Femur (tissue), 1 donor: ENCODE data around the gene CXCL8.

Experiments
- DNase-seq: peaks from one replicate; pipeline ENCODE4 v3.0.0-alpha.2; 2017

The CXCL8 gene

DNA sequence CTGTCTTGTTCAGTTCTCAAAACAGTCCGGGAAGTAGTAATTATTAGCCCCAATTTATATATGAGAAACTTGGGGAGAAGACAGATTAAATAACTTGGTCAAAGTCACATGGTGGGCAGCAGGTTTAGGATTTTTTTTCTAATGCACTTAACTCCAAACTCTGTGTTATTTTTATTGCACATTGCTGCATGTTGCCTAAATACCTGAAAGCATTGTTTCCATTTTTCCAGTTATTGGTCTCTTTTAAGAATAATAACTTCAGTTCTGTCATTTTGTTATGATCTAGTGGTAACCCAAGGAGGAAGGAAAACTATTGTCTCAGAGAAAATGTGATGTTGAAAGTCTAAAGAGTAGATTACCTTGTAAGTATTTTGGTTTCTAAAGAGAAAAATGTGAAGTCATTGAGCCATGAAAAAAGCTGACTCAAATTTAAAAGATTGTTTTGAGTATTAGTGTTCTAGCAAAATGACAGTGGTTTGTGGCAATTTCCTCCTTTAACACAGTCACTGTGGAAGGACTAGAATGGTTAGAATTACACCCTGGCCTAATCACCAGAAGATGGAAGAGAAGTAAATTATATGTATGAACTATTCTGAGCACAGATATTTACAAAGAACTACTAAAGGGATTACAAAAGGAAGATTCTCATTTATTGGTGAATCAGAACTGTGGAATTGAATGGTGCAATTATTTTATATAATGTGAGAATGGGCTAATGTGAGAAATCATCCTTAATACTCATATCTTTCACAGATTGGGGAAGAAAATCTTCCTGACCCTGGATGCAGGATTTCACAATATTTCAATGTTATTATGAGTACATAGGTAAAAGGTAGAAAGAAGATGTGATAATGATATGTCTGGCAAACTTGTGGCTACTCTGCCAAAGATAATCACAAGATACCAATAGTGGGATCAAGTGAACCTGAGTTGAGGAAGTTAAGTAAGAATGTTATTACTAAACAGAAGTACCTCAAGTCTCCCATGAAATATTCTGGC is 21.7 kb upstream of the CXCL8 start:
- DNase-seq, result no peak

DNA sequence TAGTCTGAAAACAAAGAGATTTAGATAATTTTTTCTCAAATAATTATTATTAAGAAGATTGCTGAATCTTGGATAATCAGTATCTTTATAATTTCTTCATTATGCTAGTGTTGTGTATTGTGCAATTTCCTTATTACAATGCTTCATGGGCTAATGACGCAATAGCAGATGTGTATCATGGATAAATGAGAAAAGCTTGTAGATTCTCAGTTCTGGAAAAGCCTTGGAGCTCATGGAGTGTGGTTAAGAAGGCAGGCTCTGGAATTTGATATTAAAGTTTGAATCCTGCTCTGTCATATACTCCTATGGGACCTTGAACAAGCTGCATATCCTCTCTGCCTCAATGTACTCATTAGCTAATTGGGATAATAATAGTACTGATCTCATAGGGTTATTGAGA is 18.9 kb upstream of the CXCL8 start:
- no peak for DNase-seq

DNA sequence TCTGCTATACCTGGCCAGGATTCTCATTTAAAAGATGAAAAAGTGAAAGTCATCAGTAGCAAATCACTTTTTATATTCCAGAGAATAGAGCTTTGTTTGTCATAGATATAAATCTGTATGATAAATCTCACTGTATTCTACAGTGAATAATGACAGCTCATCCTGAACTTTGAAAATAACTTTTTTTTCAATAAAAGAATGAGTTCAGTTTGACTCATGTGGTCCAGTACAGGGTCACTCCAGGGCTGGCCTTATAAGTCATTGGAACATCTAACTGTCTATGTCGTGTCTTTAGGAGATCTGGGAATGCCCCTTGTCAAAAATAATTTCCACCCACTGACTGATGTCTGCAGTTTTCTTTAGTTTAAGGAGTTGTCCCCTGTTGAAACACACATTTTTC is 18.5 kb upstream of the CXCL8 start:
- no peak for DNase-seq

DNA sequence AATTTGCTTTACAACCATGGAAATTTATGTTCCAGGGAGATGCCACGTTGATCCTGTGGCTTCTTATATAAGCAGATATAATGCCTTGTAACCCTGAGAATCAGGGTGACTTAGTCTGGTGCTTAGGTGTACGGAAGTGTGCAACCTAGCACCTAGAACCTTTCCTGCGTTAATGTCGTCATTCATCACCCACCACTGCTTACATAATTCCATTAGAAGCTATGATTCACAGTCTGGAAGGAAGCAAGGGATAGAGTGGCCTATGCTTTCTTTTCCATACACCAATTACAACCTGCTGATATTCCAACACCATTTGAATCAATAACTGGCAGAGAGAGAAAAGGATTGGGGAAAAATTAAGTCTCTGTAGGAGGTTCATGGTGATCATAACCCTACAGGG is 17.3 kb upstream of the CXCL8 start:
- DNase-seq, result no peak

DNA sequence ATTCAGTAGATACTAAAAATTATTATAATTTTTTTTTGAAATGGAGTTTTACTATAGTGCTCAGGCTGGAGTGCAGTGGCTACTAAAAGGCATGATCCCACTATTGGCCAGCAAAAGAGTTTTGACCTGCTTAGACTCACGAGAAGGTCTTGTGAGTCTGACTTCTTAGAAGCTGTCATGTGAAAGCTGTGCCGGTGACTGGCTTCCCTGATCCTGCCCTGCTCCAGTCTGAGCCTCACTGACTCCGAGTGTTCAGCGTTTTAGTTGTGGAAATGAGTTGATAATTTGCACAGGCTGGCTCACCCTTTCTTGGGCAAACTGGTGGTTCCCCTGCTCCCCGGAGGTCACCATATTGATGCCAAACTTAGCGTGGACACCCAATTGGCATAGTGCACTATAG is 16.4 kb upstream of the CXCL8 start:
- no peak for DNase-seq

DNA sequence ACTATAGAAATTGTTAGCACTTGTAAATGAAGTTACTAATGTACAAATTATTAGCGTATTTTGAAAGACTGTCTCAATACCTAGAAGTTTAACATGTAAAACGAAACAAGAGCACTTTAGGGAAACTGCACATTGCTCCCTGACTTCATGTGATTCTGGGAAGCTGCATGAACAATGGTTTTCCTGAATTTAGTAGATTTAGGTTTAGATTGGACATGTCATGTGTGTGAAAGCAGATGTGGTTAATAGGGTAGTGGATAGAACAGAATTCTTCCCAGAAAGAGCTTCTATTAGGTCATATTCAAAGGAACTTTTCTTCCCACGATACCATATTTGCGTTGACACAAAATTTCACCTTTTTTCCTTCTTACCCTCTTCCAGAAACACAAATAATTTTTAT is 14.9 kb upstream of the CXCL8 start:
- no peak for DNase-seq

DNA sequence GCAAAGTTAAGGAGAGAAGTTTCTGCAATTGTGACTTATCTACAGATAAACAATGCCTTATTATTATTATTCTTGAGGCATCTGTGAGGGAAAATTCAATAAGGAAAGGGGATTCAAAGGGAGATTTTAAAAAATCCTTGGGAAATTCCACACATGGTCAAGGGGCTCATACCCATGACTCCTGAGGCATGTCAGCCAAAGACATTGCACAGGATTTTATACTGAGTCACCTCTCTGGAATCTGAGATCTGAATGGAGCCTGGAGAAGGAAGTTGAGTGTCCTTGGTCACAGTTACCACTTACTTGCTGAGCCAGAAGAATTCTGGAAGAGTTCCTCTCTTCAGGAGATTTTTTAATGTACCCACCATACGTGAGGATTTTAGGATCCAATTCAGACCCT is 14.4 kb upstream of the CXCL8 start:
- DNase-seq, result no peak

DNA sequence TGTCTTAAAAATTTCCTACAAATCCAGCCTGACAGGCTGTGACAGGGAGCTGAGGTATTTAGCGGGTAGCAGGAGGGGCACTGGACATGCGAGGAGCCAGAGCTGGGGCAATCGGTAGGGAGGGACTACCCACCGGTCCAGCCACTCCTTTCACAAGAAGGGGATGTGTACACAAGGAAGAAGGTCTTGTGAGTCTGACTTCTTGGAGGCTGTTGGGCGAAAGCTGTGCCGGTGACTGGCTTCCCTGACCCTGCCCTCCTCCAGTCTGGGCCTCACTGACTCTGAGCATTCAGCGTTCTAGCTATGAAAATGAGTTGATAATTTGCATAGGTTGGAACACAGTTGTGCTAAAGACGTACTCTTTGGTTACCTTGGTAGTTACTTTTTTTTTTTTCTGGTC is 12.7 kb upstream of the CXCL8 start:
- no peak for DNase-seq

DNA sequence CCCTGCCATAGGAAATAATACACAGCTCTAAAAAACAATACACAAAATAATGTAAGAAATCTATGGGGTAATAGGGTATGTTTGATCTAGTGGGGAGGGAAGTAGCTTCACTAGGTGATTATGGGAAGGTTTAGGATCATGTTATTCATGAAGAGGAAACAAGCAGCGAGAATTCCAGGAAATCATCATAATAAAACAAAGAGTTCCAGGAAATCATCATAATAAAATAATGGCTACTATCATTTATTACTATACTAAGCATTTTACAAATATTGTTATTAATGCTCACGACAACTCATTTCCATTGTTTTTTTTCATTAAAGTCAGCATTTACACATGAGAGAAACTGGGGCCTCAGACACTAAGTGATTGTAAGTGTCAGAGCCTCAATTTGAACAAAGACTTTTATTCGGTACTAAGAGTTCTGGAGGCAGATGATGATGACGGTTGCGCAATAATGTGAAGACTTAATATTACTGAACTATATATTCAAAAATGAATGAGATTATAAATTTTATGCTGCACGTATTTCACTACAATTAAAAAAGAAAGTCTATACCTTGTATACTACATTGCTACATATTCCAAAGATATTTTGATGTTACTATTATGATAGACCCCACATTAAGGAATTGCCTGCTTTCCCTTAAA is 12.2 kb upstream of the CXCL8 start:
- no peak for DNase-seq

DNA sequence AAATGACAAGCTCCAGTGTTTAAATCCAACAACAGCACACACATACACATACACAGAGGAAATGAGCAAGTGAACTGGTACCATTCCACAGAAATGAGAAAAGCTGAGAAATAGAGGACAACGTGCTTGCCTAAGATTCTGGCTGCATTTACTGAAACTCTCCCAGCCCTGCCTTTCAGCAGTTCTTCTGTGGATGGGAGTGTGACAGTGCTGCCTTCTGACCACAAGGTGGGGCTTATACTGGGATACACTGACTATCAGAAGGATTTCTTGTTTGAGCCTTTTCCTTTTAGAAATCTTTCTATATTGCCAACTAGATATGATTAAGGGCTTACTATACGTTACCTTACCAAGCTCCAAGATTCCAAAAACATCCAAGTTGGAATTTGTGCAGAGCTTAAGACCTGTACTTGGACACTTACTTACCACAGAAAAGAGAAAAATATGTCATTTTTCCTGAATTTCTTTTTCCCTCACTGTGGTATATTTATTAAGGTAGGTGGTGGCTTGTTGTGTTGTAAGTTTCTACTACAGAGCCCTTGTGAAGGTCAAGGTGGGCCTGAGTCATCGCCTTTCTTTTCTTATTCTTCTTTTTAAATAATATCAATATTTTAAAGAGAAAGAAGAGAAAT is 10.7 kb upstream of the CXCL8 start:
- peak; percentile 71 for DNase-seq

DNA sequence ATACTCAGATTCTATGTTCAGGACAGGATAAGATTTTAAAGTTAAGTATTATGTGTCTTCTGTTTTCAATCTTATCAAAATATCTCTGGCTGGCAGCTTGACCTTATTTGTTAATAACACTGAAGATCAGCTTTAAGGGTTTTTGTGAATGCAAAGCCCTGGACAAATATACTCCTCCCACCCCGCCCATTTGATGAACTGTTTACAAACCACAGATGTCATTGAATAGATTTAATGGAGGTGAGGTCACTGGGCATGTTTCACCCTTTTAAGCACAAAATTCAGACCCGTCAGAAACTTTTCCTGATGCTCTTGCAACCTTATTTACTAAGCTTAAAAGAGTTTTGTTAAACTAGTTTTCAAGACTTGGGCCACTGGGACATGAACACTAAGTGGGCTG is 10.1 kb upstream of the CXCL8 start:
- no peak for DNase-seq

DNA sequence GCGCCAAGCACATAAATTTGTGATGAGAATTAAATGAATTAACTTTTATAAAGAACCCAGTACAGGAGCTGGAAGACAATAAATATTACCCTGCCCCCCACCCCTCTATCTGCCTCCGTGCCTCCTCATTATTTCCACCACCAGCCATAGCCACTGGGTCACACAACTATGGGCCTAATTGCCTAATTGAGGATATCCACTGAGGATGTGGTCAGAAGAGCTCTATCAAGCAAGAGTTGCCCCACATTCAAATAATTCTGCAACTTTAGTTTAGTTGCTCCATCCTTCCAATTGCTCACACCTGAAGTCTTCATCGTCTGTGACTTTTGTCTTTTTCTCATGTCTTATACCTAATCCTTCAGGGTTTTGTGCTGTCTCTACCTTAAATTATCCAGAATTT is 9.5 kb upstream of the CXCL8 start:
- DNase-seq, result no peak

DNA sequence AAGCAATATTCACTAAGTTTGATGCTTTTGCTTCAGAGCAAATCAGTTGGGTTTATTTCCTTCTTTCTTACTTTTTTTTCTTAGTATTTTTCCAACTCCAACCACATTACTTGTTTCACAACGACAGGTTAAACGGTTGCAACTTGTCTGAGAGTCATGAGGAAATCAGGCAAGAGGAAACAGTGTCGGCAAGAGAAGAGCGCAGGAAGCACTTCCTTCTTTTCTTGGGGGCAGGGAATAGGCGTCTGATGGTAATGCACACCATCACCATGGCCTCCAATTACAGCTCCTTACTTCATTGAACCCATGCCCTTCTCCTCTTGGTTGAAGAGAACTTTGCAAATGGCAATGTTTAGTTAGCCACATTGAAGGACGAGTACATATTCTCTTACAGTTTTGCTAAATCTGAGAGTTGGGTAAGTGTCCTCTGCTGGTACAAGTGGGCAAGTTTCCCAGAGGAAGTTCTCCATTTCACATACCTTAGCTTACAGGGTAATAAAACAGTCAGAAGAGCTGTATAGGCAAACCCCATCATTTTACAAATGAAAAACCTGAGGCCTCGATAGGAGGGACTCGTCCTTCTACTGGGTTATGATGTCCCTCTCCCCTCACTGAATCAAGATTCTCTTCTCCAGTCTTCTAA is 8.3 kb upstream of the CXCL8 start:
- DNase-seq, result peak; percentile 20

DNA sequence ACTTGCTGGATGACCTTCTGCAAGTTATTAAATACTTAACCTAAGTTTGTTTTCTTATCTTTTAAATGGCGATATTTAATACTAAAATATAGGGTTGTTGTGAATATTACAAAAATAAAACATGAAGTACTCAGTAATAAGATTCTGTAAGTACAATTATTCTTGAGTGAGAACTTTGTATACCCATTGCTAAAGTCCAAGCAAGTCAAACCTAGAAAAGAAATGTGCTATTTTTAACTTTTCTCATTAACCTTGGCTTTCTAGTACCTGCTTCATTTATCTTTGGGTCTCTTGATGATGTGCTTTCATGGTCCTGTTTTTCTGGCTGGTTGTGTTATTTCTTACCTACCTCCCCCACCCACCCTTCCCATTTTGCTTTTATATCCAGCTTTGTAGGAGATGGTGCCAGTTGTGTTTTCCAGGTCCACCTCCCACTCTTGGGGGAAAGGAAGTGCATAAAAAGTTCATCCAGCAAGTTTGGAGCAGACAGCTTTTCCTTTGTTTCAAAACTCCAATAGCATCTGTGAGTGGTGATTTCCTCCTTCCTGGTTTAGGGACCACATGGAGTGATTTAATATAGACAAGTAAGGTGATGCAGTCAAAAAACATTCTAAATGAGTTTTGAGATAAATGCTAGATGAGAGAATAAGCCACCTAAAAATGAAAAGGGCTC is 7.5 kb upstream of the CXCL8 start:
- DNase-seq, result no peak

DNA sequence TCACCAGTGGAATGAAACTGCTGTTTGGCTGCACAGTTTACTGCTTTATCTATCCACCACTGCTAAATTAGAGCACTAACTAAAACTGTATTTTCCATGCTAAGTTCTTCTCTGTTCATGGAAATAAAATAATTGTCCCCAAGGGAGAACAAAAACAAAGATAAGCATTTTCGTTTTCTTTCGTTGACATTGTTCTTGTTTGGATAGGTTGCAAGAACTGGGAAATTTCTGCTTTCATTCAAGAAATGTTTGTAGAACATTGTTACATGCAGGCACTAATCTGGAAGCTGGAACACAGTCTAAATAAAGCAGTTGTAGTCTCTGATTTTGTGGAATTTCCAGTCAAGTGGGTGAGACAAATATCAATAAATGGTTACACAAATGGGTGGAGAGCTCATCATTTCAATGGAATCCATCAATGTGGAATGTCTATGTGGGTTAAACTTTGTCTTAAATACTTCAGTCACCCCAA is 5.8 kb upstream of the CXCL8 start:
- no peak for DNase-seq

DNA sequence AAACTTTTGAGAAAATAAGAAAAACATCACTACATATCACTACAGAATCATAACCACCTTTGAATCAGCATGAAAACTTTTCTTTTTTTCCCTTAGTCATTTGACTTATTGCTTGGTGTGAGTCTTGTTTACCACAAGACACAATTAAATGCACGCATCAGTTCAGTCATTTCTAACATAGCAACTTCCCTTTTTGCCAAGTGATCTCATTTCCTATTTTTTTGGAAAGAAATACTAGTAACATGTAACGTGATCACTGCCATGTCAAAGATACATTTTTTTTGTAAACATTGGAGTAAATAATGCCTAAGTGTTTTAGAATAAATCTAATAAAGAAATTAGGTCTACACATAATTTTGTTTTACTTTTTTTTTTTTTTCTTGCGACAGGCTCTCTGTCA is 5.1 kb upstream of the CXCL8 start:
- no peak for DNase-seq

DNA sequence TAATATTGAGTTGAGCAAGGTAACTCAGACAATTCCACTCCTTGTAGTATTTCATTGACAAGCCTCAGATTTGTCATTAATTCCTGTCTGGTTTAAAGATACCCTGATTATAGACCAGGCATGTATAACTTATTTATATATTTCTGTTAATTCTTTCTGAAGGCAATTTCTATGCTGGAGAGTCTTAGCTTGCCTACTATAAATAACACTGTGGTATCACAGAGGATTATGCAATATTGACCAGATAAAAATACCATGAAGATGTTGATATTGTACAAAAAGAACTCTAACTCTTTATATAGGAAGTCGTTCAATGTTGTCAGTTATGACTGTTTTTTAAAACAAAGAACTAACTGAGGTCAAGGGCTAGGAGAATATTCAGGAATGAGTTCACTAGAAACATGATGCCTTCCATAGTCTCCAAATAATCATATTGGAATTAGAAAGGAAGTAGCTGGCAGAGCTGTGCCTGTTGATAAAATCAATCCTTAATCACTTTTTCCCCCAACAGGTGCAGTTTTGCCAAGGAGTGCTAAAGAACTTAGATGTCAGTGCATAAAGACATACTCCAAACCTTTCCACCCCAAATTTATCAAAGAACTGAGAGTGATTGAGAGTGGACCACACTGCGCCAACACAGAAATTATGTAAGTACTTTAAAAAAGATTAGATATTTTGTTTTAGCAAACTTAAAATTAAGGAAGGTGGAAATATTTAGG is 821 bp downstream of the CXCL8 start:
- DNase-seq, result no peak

DNA sequence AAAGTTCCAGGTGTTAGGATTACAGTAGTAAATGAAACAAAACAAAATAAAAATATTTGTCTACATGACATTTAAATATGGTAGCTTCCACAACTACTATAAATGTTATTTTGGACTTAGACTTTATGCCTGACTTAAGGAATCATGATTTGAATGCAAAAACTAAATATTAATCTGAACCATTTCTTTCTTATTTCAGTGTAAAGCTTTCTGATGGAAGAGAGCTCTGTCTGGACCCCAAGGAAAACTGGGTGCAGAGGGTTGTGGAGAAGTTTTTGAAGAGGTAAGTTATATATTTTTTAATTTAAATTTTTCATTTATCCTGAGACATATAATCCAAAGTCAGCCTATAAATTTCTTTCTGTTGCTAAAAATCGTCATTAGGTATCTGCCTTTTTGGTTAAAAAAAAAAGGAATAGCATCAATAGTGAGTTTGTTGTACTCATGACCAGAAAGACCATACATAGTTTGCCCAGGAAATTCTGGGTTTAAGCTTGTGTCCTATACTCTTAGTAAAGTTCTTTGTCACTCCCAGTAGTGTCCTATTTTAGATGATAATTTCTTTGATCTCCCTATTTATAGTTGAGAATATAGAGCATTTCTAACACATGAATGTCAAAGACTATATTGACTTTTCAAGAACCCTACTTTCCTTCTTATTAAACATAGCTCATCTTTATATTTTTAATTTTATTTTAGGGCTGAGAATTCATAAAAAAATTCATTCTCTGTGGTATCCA is 1.6 kb downstream of the CXCL8 start:
- DNase-seq, result no peak

DNA sequence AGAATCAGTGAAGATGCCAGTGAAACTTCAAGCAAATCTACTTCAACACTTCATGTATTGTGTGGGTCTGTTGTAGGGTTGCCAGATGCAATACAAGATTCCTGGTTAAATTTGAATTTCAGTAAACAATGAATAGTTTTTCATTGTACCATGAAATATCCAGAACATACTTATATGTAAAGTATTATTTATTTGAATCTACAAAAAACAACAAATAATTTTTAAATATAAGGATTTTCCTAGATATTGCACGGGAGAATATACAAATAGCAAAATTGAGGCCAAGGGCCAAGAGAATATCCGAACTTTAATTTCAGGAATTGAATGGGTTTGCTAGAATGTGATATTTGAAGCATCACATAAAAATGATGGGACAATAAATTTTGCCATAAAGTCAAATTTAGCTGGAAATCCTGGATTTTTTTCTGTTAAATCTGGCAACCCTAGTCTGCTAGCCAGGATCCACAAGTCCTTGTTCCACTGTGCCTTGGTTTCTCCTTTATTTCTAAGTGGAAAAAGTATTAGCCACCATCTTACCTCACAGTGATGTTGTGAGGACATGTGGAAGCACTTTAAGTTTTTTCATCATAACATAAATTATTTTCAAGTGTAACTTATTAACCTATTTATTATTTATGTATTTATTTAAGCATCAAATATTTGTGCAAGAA is 2.3 kb downstream of the CXCL8 start:
- DNase-seq, result no peak

DNA sequence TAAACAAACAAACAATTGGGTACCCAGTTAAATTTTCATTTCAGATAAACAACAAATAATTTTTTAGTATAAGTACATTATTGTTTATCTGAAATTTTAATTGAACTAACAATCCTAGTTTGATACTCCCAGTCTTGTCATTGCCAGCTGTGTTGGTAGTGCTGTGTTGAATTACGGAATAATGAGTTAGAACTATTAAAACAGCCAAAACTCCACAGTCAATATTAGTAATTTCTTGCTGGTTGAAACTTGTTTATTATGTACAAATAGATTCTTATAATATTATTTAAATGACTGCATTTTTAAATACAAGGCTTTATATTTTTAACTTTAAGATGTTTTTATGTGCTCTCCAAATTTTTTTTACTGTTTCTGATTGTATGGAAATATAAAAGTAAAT is 2.9 kb downstream of the CXCL8 start:
- DNase-seq, result no peak

DNA sequence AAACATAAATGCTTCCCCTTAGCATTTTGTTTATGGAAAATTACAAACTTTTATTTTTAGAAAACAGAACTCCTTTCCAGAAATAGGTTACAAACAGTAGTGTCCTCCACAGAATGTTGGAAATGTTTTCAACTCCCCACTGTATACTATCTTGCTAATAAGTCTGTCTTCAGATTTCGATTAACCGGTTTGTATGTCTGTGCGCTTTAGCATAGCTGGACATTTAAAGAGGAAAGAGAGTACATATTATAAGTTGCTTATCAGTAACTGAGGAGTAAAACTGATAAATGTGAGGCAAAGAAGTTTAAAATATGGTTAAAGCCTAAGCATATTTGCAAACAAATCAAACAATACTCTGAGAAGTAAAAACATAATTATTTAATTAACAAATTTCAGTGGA is 3.4 kb downstream of the CXCL8 start:
- no peak for DNase-seq
